Right lobe of liver (tissue), 6 donors: ENCODE measurements around the gene CYBA. TPM values are rescaled to one million over a fixed set of nuclear protein-coding genes. Genes with fewer than 3 reads are reported as not detected.

Experiments
- ATAC-seq, 4 donors: fragments of 200-7000 bp; cut with Tn5 transposase; one replicate each; pipeline ENCODE4 v1.9.1; 2020; ENCODE audit warnings: mild to moderate bottlenecking in 4 of 4, moderate library complexity in 4 of 4
- DNase-seq, 3 donors: peaks; one replicate each; pipeline ENCODE4 v3.0.0-alpha.2; 2020
- H3K27ac ChIP-seq, 3 donors: fragments of 200-600 bp; one replicate each; pipeline ENCODE4 v1.8.0; 2022
- H3K27me3 ChIP-seq, 2 donors: fragments of 200-600 bp; one replicate each; pipeline ENCODE4 v1.8.0; 2022
- H3K36me3 ChIP-seq, 4 donors: fragments of 200-600 bp; sonication (generic) in 1 of 4; one replicate each; pipeline versions ENCODE4 v1.5.1 to v1.8.0; 2017 to 2022; ENCODE audit warnings: control low read depth in 1 of 4
- H3K4me1 ChIP-seq, 4 donors: fragments of 200-600 bp; sonication (generic) in 1 of 4; one replicate each; pipeline versions ENCODE4 v1.5.1 to v1.8.0; 2017 to 2022; ENCODE audit warnings: control low read depth in 1 of 4
- H3K4me3 ChIP-seq, 3 donors: fragments of 200-600 bp; one replicate each; pipeline ENCODE4 v1.8.0; 2022
- H3K9me3 ChIP-seq, 4 donors: fragments of 200-600 bp; sonication (generic) in 1 of 4; one replicate each; pipeline versions ENCODE4 v1.5.1 to v1.8.0; 2017 to 2022; ENCODE audit warnings: control low read depth in 1 of 4
- CTCF ChIP-seq, 4 donors: fragments of 200-600 bp in 3 of 4; fragments of 450-650 bp in 1 of 4; IDR thresholded peaks; one replicate each; pipeline versions ENCODE4 v1.5.1 to v1.8.0; 2016 to 2022; ENCODE audit warnings: antibody characterized with exemption in 4 of 4, mild to moderate bottlenecking in 2 of 4
- POLR2A ChIP-seq: fragments of 450-650 bp; IDR thresholded peaks from one replicate; pipeline ENCODE4 v1.6.1; 2017; ENCODE audit warnings: antibody characterized with exemption, mild to moderate bottlenecking
- WGBS: methylation state at CpG from one replicate; pipeline ENCODE4 v1.1.6; 2018; ENCODE audit warnings: low coverage, low lambda C conversion rate; ENCODE audit not compliant: insufficient coverage; ENCODE audit errors: missing lambda C conversion rate; 5-methylcytosine and 5-hydroxymethylcytosine counted together
- intact Hi-C, 2 donors: fragments of 100-400 bp; cut with DNase I; formaldehyde crosslinking; loops; one replicate each; pipeline versions ENCODE4 v1.11.2 to v1.14.1; 2022
- total RNA-seq, 6 experiments: library from RNA; depleted of rRNA in 2 of 6; stranded (reverse); fragments of >200 nt in 2 of 6; fragmentation: NEBNext Ultra II Directional in 3 of 6; extraction: Animal tissue kit (Norgen Biotek cat#: 25700) in 3 of 6; gene quantifications; one replicate each; pipeline versions ENCODE4 v1.1.0 to v1.2.4, GENCODE V29; 2016 to 2023
- donor health status: DM: no; HTN: yes; CAD: no.
- donor health status: DM: no; HTN: no; CAD: no.
- donor health status: DM: no; HTN: no; CAD: no.
- donor health status: DM: no; HTN: yes; CAD: no.
- donor health status: DM: no; HTN: yes; CAD: no.

Gene CYBA
- total RNA-seq, 6 experiments from 2014 or later, result 22.8 to 70.0 (median 41.3) TPM

GRCh38 chr16:88678224-88678979, 27.5 kb upstream of the CYBA start:
- ATAC-seq (no peak), DNase-seq (peak in 2 of 3 donors; percentile 44 to 53)
- peaks cover 0 to 3% (median 0%) of the 10 kb centered on the region in 4 donors for H3K4me1 ChIP-seq
- WGBS, result no CpG with 5 or more reads among the region's 32 CpGs
- no peaks in the 10 kb centered on the region for H3K27me3 ChIP-seq
- no peaks in the 10 kb centered on the region for H3K36me3 ChIP-seq
- intact Hi-C loops, result no loop called here
- H3K9me3 ChIP-seq, result no peaks in the 10 kb centered on the region
- H3K27ac ChIP-seq, result no peak overlapping the region
- H3K4me3 ChIP-seq, result no peak overlapping the region
- TF ChIP-seq POLR2A (no peak), CTCF (IDR thresholded peaks at IDR 0.05) (no peak)

- no peaks in the 10 kb centered on the region for H3K9me3 ChIP-seq
- no peaks in the 10 kb centered on the region for H3K27me3 ChIP-seq
- DNase-seq (no peak), ATAC-seq (no peak)
- H3K4me3 ChIP-seq, result no peak overlapping the region
- intact Hi-C loops, result no loop called here
- H3K4me1 ChIP-seq, result peaks cover 0 to 3% (median 0%) of the 10 kb centered on the region in 4 donors
- H3K36me3 ChIP-seq, result no peaks in the 10 kb centered on the region
- no peak overlapping the region for H3K27ac ChIP-seq
- TF ChIP-seq CTCF (IDR thresholded peaks at IDR 0.05) (no peak), POLR2A (no peak)
- WGBS, result 67% methylated on average over 3 of the region's 13 CpGs
Measured at GRCh38 chr16:88677721-88678120, 26.9 kb upstream of the CYBA start.

GRCh38 chr16:88676502-88677242, 25.8 kb upstream of the CYBA start:
- H3K27me3 ChIP-seq, result no peaks in the 10 kb centered on the region
- no peak overlapping the region for H3K27ac ChIP-seq
- no peaks in the 10 kb centered on the region for H3K9me3 ChIP-seq
- intact Hi-C loops, result no loop called here
- peak in 1 of 3 donors; percentile 45 for DNase-seq
- WGBS, result no CpG with 5 or more reads among the region's 22 CpGs
- no peak for ATAC-seq
- TF ChIP-seq CTCF (IDR thresholded peaks at IDR 0.05), result no peak
- no peak overlapping the region for H3K4me3 ChIP-seq
- no peaks in the 10 kb centered on the region for H3K36me3 ChIP-seq
- H3K4me1 ChIP-seq, result peaks cover 0 to 3% (median 0%) of the 10 kb centered on the region in 4 donors

- DNase-seq (no peak), ATAC-seq (no peak)
- no peaks in the 10 kb centered on the region for H3K36me3 ChIP-seq
- H3K27ac ChIP-seq, result no peak overlapping the region
- H3K4me1 ChIP-seq, result no peaks in the 10 kb centered on the region
- H3K9me3 ChIP-seq, result no peaks in the 10 kb centered on the region
- WGBS, result 85% methylated on average over 6 of the region's 19 CpGs
- no peak for TF ChIP-seq POLR2A
- no peaks in the 10 kb centered on the region for H3K27me3 ChIP-seq
- intact Hi-C loops, result no loop called here
- H3K4me3 ChIP-seq, result no peak overlapping the region
Measured at GRCh38 chr16:88673716-88674379, 23.0 kb upstream of the CYBA start.
